ENCODE data around the gene PRPF39.
"Not testable (repeated sequence)": the region's sequence is repeated elsewhere in the genome, so short reads cannot be mapped to it uniquely, and the experiment has no call there.

PRPF39 gene

DNA sequence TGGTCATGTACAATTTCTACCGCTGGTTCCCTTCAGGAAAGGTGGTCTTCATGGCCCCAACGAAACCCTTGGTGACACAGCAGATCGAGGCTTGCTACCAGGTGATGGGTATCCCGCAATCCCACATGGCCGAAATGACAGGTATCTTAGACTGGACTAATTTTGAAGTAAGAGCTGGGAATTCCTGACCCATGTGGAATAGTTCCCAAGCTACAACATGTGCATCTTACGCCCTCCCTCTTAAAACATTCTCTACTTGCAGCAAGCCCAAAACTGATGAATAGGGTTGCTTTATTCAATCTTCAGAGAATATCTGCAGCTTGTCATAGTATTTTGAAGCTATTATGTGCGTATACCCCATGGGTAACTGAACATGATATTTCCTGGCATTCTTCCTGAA, 52.5 kb downstream of the PRPF39 start:
- no peak for DNase-seq (ENCODE audit: low read depth)

DNA sequence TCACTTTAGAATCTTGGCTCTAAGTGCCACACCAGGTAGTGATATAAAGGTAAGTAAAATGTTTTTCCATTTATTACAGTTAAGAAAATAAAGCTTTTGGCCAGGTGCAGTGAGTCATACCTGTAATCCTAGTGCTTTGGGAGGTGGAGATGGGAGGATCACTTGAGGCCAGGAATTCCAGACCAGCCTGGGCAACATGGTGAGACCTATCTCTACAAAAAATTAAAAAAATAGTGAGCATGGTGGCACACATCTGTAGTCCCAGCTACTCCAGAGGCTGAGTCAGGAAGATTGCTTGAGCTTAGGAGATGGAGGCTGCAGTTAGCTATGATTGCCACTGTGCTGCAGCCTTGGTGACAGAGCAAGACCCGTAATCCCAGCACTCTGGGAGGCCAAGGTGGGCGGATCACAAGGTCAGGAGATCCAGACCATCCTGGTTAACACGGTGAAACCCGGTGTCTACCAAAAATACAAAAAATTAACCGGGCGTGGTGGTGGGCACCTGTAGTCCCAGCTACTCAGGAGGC, 56.8 kb downstream of the PRPF39 start:
- DNase-seq (ENCODE audit: low read depth), result no peak

- not testable (repeated sequence) for DNase-seq (ENCODE audit: low read depth)
These were observed 58.2 kb downstream of the PRPF39 start for GRCh38 chr14:45142083-45142482.

- DNase-seq (ENCODE audit: low read depth), result no peak
These were observed 60.7 kb downstream of the PRPF39 start for GRCh38 chr14:45144658-45145057.

DNA sequence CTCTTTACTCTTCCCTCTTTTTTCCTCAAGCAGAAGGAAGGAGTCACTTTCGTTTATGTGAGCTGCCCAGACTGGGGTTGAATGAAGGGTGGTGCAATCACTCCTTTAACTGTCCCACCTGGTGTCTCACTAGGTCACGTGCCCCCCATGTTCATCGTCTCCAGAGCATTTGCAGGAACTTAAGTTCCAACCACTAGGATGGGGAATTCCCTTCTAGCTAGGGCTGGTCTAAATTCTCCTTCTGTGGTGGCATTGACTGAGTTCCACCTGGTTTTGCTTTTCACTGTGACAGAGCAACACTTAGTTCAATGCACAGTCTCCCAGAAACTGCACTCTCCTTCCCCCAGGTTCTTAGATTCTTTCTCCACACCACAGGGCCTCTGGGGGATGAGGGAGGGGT, 61.3 kb downstream of the PRPF39 start:
- DNase-seq (ENCODE audit: low read depth), result no peak

DNA sequence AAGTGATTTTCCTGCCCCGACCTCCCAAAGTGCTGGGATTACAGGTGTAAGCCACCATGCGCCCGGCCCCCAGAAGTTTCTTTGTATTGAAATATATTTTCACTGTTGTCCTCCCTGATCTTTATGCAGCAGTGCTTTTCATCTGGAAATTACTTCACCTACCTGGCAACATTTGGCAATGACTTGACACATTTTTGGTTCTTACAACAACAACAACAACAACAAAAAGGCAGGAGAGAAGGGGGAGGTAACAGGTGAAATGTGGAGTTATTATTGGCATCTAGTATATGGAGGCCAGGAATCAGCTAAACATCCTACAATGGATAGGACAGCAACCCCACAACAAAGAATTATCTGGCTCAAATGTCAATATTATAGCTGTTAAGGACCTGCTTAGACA, 65.7 kb downstream of the PRPF39 start:
- no peak for DNase-seq (ENCODE audit: low read depth)

GRCh38 chr14:45150386-45150890, 66.5 kb downstream of the PRPF39 start:
- DNase-seq (ENCODE audit: low read depth), result no peak

DNA sequence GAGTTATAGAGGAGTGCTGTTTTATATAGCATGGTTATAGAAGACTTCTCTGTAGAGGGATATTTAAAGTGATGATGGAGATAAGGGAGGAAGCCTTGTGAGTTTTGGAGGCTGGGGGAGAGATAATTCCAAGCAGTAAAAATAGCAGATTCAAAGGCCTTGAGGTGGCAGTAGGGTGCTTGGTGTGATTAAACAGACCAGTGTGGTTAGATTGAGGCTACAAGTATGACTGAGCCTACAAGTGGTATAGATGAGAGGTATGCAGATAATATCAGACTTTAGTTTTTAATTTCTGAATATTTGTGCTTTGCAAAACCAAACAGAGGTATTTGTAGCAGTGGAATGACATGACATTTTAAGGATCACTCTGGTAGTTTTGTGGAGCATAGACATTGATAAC, 72.2 kb downstream of the PRPF39 start:
- no peak for DNase-seq (ENCODE audit: low read depth)

All from GM04504 (cell line).